Karpas-422 (cell line): ENCODE measurements around the gene AGGF1. TPM values are rescaled to one million over a fixed set of nuclear protein-coding genes. Genes with fewer than 3 reads are reported as not detected.

ENCODE experiments used
- DNase-seq: peaks from one replicate; pipeline ENCODE4 v3.0.0-alpha.2; 2015
- H2AFZ ChIP-seq: fragments of 200-600 bp; sonication (generic); 2 replicates; pipeline ENCODE4 v1.6.1; 2014; ENCODE audit warnings: antibody characterized with exemption, low read length, mixed read lengths
- H3K27ac ChIP-seq: fragments of 200-600 bp; sonication (generic); 2 replicates; pipeline ENCODE4 v1.5.1; 2014; ENCODE audit warnings: mild to moderate bottlenecking, low read length, moderate library complexity
- H3K27me3 ChIP-seq: fragments of 200-600 bp; sonication (generic); 2 replicates; pipeline ENCODE4 v1.6.1; 2014; ENCODE audit warnings: low read length, mixed read lengths
- H3K36me3 ChIP-seq: fragments of 200-600 bp; sonication (generic); 2 replicates; pipeline ENCODE4 v1.6.1; 2014; ENCODE audit warnings: low read length, mixed read lengths; ENCODE audit not compliant: insufficient read depth
- H3K4me1 ChIP-seq: fragments of 200-600 bp; sonication (generic); 2 replicates; pipeline ENCODE4 v1.6.1; 2014; ENCODE audit warnings: mild to moderate bottlenecking, low read length, mixed read lengths
- H3K4me2 ChIP-seq: fragments of 200-600 bp; sonication (generic); 2 replicates; pipeline ENCODE4 v1.6.1; 2014; ENCODE audit warnings: low read length, low read depth, mild to moderate bottlenecking; ENCODE audit not compliant: poor library complexity, severe bottlenecking
- H3K4me3 ChIP-seq: fragments of 200-600 bp; sonication (generic); 2 replicates; pipeline ENCODE4 v1.5.1; 2014; ENCODE audit warnings: mild to moderate bottlenecking, antibody characterized with exemption, low read length, mixed read lengths
- H3K79me2 ChIP-seq: fragments of 200-600 bp; sonication (generic); 2 replicates; pipeline ENCODE4 v1.6.1; 2014; ENCODE audit warnings: mild to moderate bottlenecking, low read length, mixed read lengths
- H3K9ac ChIP-seq: fragments of 200-600 bp; sonication (generic); 2 replicates; pipeline ENCODE4 v1.6.0; 2014; ENCODE audit warnings: low read length
- H3K9me2 ChIP-seq: fragments of 200-600 bp; sonication (generic), shearing (Covaris generic); replicated peaks from 2 replicates; pipeline ENCODE4 v1.6.0; 2014; ENCODE audit warnings: mild to moderate bottlenecking, low read length, moderate library complexity; ENCODE audit not compliant: insufficient read depth
- H3K9me3 ChIP-seq: fragments of 300-700, 200-600 bp; sonication (generic); 2 replicates; pipeline ENCODE4 v1.6.1; 2014; ENCODE audit warnings: low read length, mixed read lengths
- H4K20me1 ChIP-seq: fragments of 200-600 bp; sonication (generic); 2 replicates; pipeline ENCODE4 v1.6.1; 2014; ENCODE audit warnings: mild to moderate bottlenecking, antibody characterized with exemption, low read length, low read depth; ENCODE audit not compliant: insufficient read depth
- total RNA-seq: library from RNA; depleted of rRNA; stranded (reverse); fragments of >200 nt; shearing (Covaris generic); gene quantifications from 2 replicates; pipeline ENCODE4 v1.2.3, GENCODE V29; 2014; ENCODE audit warnings: low replicate concordance

The AGGF1 gene
- total RNA-seq, 1 experiment from 2014 or later, result 31.1 TPM

- H3K9me3 ChIP-seq, result peaks cover 15% of the 10 kb centered on the region
- peaks cover 28% of the 10 kb centered on the region; the same call in 1 of the 2 replicates for H3K36me3 ChIP-seq
- peak overlapping the region; percentile 93 for H3K4me3 ChIP-seq
- H3K27ac ChIP-seq, result no peak overlapping the region
- H3K9me2 ChIP-seq, result no peaks in the 10 kb centered on the region
- peaks cover 45% of the 10 kb centered on the region for H3K79me2 ChIP-seq
- peak overlapping the region; percentile 96; the same call in 1 of the 2 replicates for H3K9ac ChIP-seq
- no peaks in the 10 kb centered on the region for H3K27me3 ChIP-seq
- H3K4me1 ChIP-seq, result peaks cover 24% of the 10 kb centered on the region
- H4K20me1 ChIP-seq, result no peaks in the 10 kb centered on the region
- peak overlapping the region; percentile 72 for H3K4me2 ChIP-seq
- no peak overlapping the region for H2AFZ ChIP-seq
- DNase-seq, result no peak
Observed at GRCh38 chr5:77031891-77032290, 1.7 kb downstream of the AGGF1 start.

GRCh38 chr5:77032635-77033034 is 2.4 kb downstream of the AGGF1 start:
- H3K27me3 ChIP-seq, result no peaks in the 10 kb centered on the region
- peak overlapping the region; percentile 39 for H3K4me2 ChIP-seq
- no peaks in the 10 kb centered on the region for H3K9me2 ChIP-seq
- peaks cover 49% of the 10 kb centered on the region for H3K79me2 ChIP-seq
- H3K9ac ChIP-seq, result no peak overlapping the region
- no peak for DNase-seq
- H3K27ac ChIP-seq, result no peak overlapping the region
- H3K36me3 ChIP-seq, result peaks cover 35% of the 10 kb centered on the region
- no peaks in the 10 kb centered on the region for H4K20me1 ChIP-seq
- H3K4me1 ChIP-seq, result peaks cover 24% of the 10 kb centered on the region
- peaks cover 15% of the 10 kb centered on the region for H3K9me3 ChIP-seq
- no peak overlapping the region for H3K4me3 ChIP-seq
- H2AFZ ChIP-seq, result no peak overlapping the region

- peaks cover 24% of the 10 kb centered on the region for H3K4me1 ChIP-seq
- H3K4me3 ChIP-seq, result no peak overlapping the region
- no peak for DNase-seq
- H3K27ac ChIP-seq, result no peak overlapping the region
- H3K79me2 ChIP-seq, result peaks cover 54% of the 10 kb centered on the region
- H4K20me1 ChIP-seq, result no peaks in the 10 kb centered on the region
- H3K9me3 ChIP-seq, result peaks cover 13% of the 10 kb centered on the region
- H3K36me3 ChIP-seq, result peaks cover 41% of the 10 kb centered on the region
- no peak overlapping the region for H2AFZ ChIP-seq
- H3K4me2 ChIP-seq, result peak overlapping the region; percentile 39
- H3K9me2 ChIP-seq, result no peaks in the 10 kb centered on the region
- H3K9ac ChIP-seq, result no peak overlapping the region
- H3K27me3 ChIP-seq, result no peaks in the 10 kb centered on the region
Observed at GRCh38 chr5:77033338-77033737, 3.1 kb downstream of the AGGF1 start.

GRCh38 chr5:77035950-77036349 is 5.7 kb downstream of the AGGF1 start:
- H4K20me1 ChIP-seq, result no peaks in the 10 kb centered on the region
- peaks cover 67% of the 10 kb centered on the region for H3K36me3 ChIP-seq
- no peak overlapping the region for H3K4me3 ChIP-seq
- H3K9me2 ChIP-seq, result no peaks in the 10 kb centered on the region
- peaks cover 20% of the 10 kb centered on the region for H3K4me1 ChIP-seq
- DNase-seq, result no peak
- H3K9ac ChIP-seq, result no peak overlapping the region
- no peaks in the 10 kb centered on the region for H3K9me3 ChIP-seq
- H3K4me2 ChIP-seq, result no peak overlapping the region
- no peaks in the 10 kb centered on the region for H3K27me3 ChIP-seq
- H3K27ac ChIP-seq, result no peak overlapping the region
- peaks cover 56% of the 10 kb centered on the region for H3K79me2 ChIP-seq
- H2AFZ ChIP-seq, result no peak overlapping the region

GRCh38 chr5:77046416-77047073 is 16.3 kb downstream of the AGGF1 start:
- Histone ChIP-seq H3K4me2 (no peak overlapping the region), H3K9ac (no peak overlapping the region)

GRCh38 chr5:77064040-77064439 is 33.8 kb downstream of the AGGF1 start:
- Histone ChIP-seq H2AFZ (no peak overlapping the region), H3K4me3 (no peak overlapping the region), H4K20me1 (no peaks in the 10 kb centered on the region), H3K36me3 (peaks cover 73% of the 10 kb centered on the region), H3K27ac (no peak overlapping the region), H3K79me2 (0 out of 2 replicates have a peak, but pooled peaks cover 3% of the 10 kb centered on the region), H3K4me1 (peaks cover 10% of the 10 kb centered on the region), H3K9ac (no peak overlapping the region), H3K4me2 (no peak overlapping the region), H3K27me3 (no peaks in the 10 kb centered on the region), H3K9me3 (no peaks in the 10 kb centered on the region), H3K9me2 (no peaks in the 10 kb centered on the region)
- peak; percentile 46 for DNase-seq

More at GRCh38 chr5:77046416-77047073, 16.3 kb downstream of the AGGF1 start:
- H4K20me1 ChIP-seq, result no peaks in the 10 kb centered on the region
- peaks cover 16% of the 10 kb centered on the region; the same call in 1 of the 2 replicates for H3K79me2 ChIP-seq
- H3K9me2 ChIP-seq, result no peaks in the 10 kb centered on the region
- DNase-seq, result no peak
- no peaks in the 10 kb centered on the region for H3K9me3 ChIP-seq
- no peaks in the 10 kb centered on the region for H3K4me1 ChIP-seq
- no peaks in the 10 kb centered on the region for H3K27me3 ChIP-seq
- H3K27ac ChIP-seq, result no peak overlapping the region
- no peak overlapping the region for H3K4me3 ChIP-seq
- no peak overlapping the region for H2AFZ ChIP-seq
- H3K36me3 ChIP-seq, result peaks cover 34% of the 10 kb centered on the region

- no peak overlapping the region for H3K4me3 ChIP-seq
- H3K27me3 ChIP-seq, result no peaks in the 10 kb centered on the region
- H3K9me3 ChIP-seq, result no peaks in the 10 kb centered on the region
- H3K9me2 ChIP-seq, result no peaks in the 10 kb centered on the region
- no peak overlapping the region for H3K9ac ChIP-seq
- H3K4me1 ChIP-seq, result peaks cover 10% of the 10 kb centered on the region
- H3K79me2 ChIP-seq, result 0 out of 2 replicates have a peak, but pooled peaks cover 3% of the 10 kb centered on the region
- peak overlapping the region; percentile 35; the same call in 1 of the 2 replicates for H3K27ac ChIP-seq
- H3K4me2 ChIP-seq, result no peak overlapping the region
- H2AFZ ChIP-seq, result no peak overlapping the region
- no peak for DNase-seq
- no peaks in the 10 kb centered on the region for H4K20me1 ChIP-seq
- peaks cover 62% of the 10 kb centered on the region for H3K36me3 ChIP-seq
Observed at GRCh38 chr5:77065256-77065655, 35.1 kb downstream of the AGGF1 start.

GRCh38 chr5:77066184-77066583 is 36.0 kb downstream of the AGGF1 start:
- peaks cover 10% of the 10 kb centered on the region for H3K4me1 ChIP-seq
- no peak overlapping the region for H3K4me3 ChIP-seq
- H3K4me2 ChIP-seq, result no peak overlapping the region
- DNase-seq, result no peak
- H2AFZ ChIP-seq, result no peak overlapping the region
- H3K36me3 ChIP-seq, result peaks cover 52% of the 10 kb centered on the region; the same call in 1 of the 2 replicates
- H3K27ac ChIP-seq, result no peak overlapping the region
- 0 out of 2 replicates have a peak, but pooled peaks cover 3% of the 10 kb centered on the region for H3K79me2 ChIP-seq
- no peaks in the 10 kb centered on the region for H4K20me1 ChIP-seq
- H3K9me3 ChIP-seq, result no peaks in the 10 kb centered on the region
- no peak overlapping the region for H3K9ac ChIP-seq
- H3K27me3 ChIP-seq, result no peaks in the 10 kb centered on the region
- H3K9me2 ChIP-seq, result no peaks in the 10 kb centered on the region
